Left colon (tissue), 2 donors: Measurements from ENCODE around the gene OR14K1. TPM values are rescaled to one million over a fixed set of nuclear protein-coding genes. Genes with fewer than 3 reads are reported as not detected.
"Not testable (repeated sequence)": the region's sequence is repeated elsewhere in the genome, so short reads cannot be mapped to it uniquely, and the experiment has no call there.

Experiments
- ATAC-seq: fragments of 200-7000 bp; cut with Tn5 transposase; one replicate; pipeline ENCODE4 v1.9.1; 2020; ENCODE audit warnings: mild to moderate bottlenecking, moderate library complexity
- DNase-seq, 2 donors: peaks; one replicate each; pipeline ENCODE4 v3.0.0-alpha.2; 2020
- intact Hi-C, 2 donors: fragments of 100-400 bp; cut with DNase I in 1 of 2; cut with micrococcal nuclease in 1 of 2; formaldehyde crosslinking; loops; one replicate each; pipeline versions ENCODE4 v1.11.2 to v1.14.0; 2022; cut with DNase I, micrococcal nuclease
- long read RNA-seq: library from polyadenylated mRNA; unstranded; transcript quantifications from one replicate; pipeline ENCODE4 v2.0.0, GENCODE V29; 2021
- total RNA-seq, 2 donors: library from RNA; stranded (reverse); fragmentation: NEBNext Ultra II Directional; extraction: Animal tissue kit (Norgen Biotek cat#: 25700); gene quantifications; one replicate each; pipeline ENCODE4 v1.2.1, GENCODE V29; 2021
- donor health status: DM: no; HTN: no; CAD: no.
- donor health status: DM: yes; HTN: yes; CAD: no.

Gene OR14K1
- under 1 TPM in 1 of 2 donors, not detected in 1; 0.61 TPM for total RNA-seq
- long read RNA-seq = 0 reads

DNA sequence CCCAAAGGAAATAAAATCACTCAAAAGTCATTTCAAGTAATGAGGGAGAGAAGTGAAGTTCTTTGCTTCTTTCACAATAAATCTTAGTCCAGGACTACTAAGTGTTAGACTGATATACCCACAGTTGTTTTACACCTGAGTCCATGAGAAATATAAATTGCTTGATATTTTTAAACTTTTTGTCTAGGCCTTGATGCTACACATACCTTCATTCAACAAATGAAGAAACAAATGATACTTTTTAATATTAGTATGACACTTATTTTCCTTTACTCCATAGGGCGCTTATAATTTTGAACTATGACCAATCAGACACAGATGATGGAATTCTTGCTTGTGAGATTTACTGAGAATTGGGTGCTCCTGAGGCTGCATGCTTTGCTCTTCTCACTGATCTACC is at the start of gene OR14K1:
TSS of gene OR14K1 (plus strand) at position 301 of the 400 bp plus-strand sequence. CDS start at position 301, 0 bp downstream.
- ATAC-seq (no peak), DNase-seq (no peak)
- intact Hi-C loops = no loop called here

- intact Hi-C loops = no loop called here
- ATAC-seq = no peak
- no peak for DNase-seq
Observed at GRCh38 chr1:247701338-247701737, 37.1 kb upstream of the OR14K1 start.

GRCh38 chr1:247710681-247711080 is 27.7 kb upstream of the OR14K1 start:
- ATAC-seq, DNase-seq, intact Hi-C loops: not testable (repeated sequence)

- ATAC-seq = no peak
Observed at GRCh38 chr1:247713753-247714152, 24.7 kb upstream of the OR14K1 start.

DNA sequence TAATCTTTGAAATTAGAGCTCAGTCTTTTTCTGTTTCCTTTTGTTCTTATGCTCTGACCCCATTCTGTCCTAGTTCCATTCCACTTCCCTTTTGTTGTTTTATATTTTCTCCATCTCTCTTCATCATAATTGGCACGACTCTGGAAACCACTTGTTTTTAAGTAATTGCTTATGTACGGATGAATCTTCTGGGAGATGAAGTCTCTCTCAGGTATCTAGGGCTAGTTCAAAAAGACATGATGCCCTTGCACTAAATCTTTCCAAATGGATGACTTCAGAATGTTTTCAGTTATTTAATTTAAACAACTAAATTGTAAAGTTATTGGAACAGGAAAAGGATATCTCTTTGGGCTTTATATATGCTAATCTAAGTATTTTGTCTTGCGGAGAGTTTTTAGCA is 21.9 kb upstream of the OR14K1 start, which contains the start of gene OR6F1:
TSS of gene OR6F1 (minus strand) at position 101 of the 400 bp plus-strand sequence. CDS start 3,891 bp downstream, outside the sequence.
- DNase-seq = no peak
- ATAC-seq = no peak
- intact Hi-C loops = no loop called here

More at GRCh38 chr1:247713753-247714152, 24.7 kb upstream of the OR14K1 start:
- intact Hi-C loops = no loop called here
- no peak for DNase-seq

DNA sequence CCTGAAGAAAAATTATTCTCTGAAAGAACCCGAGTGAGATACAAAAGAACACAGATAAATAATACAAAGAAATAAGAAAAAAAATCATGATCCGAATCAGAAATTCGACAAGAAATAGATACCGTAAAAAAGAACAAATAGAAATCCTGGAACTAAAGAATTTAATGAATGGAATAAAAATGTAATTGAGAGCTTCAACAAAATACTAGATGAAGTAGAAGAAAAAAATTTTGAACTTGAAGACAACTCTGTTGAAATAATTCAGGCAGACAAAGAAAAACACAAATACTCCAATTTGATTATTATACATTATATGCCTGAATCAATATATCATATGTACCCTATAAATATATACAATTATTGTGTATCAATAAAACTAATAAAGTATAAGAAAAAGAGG is 17.2 kb upstream of the OR14K1 start:
- DNase-seq (no peak), ATAC-seq (no peak)
- intact Hi-C loops = no loop called here

GRCh38 chr1:247740721-247741120 is 2.3 kb downstream of the OR14K1 start:
- intact Hi-C loops = no loop called here
- DNase-seq (no peak), ATAC-seq (no peak)

GRCh38 chr1:247741756-247742155 is 3.3 kb downstream of the OR14K1 start:
- ATAC-seq (no peak), DNase-seq (no peak)
- intact Hi-C loops = no loop called here

DNA sequence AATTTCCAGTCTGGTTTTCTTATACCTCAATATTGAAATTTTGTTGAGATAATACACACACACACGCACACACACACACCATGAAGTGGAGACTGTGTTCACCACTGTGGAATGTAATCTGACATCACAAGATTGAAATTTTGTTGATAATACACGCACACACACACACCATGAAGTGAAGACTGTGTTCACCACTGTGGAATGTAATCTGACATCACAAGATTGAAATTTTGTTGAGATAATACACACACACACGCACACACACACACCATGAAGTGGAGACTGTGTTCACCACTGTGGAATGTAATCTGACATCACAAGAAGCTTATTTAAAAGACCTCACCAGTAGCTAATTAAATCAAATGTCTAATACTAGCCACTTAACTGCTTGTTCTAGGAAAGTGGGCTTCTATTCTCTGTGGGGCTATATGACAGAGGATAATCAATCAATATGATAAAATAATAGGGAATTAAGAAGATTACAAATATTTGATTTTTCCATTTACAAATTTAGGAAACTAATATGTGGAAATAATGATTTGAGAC is 3.9 kb downstream of the OR14K1 start:
- intact Hi-C loops, ATAC-seq, DNase-seq: not testable (repeated sequence)

DNA sequence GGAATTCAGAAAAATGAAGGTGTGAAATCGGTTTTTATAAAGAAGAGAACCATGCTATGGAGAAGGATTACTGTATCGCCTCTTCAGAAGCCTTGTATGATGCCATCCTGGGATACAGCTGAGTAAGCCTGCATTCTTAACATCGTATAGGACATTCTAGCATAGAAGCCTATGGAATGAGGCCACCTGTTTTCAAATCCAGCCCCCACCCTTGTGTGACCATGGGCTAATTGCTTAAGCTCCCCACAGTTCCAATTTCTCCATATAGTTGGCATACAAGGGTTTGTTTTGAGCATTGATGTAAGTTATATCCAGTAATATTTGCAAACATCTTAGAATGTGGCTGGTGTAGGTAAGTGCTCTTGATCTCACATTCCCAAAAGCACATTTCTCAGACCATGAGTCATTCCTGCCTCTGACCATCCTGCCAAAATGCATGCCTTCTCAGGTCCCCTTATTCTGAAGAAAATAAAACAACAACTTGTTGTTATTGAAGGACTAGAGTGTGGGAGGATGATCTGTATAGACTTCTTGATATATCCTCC is 8.0 kb downstream of the OR14K1 start:
- intact Hi-C loops = no loop called here
- DNase-seq (no peak), ATAC-seq (no peak)

DNA sequence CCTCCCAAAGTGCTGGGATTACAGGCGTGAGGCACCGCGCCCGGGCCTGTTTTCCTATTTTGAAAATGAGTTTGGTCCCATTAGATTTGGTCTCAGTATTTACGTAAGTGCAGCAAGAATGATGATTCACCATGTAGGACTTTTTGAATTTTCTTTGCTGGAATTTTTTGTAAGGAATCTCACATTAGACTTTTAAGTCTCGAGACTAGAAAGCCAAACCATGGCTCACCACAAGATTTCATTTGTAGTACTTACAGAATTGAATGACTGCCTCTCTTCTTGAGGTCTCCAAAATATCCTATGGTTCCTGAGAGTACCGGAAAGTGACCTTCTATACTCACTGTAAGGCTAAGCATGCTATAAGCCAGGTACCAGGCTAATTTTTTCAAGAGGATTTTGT is 9.2 kb downstream of the OR14K1 start:
- DNase-seq (no peak), ATAC-seq (no peak)
- intact Hi-C loops = no loop called here

DNA sequence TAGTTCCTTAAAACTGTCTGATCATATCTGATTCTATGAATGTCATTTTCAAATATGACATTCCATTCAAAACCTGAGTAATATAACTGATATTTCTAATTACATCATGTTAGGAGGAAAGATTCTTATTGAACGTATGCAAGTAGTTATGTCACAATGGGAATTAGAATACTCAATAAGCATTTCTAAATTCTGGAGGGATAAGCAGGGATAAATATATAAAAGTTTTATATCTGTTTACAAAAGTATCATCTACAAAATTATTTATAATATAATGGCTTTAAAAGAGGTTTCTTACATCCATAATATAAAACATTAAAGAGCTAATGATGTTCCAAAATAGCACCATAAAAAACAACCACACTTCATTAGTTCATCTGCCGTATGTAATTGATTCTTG is 9.6 kb downstream of the OR14K1 start, which contains the start of gene OR14A2:
TSS of gene OR14A2 (minus strand) at position 101 of the 400 bp plus-strand sequence.
- DNase-seq (no peak), ATAC-seq (no peak)
- intact Hi-C loops = no loop called here

- no peak for DNase-seq
- no peak for ATAC-seq
- intact Hi-C loops = no loop called here
Observed at GRCh38 chr1:247749870-247750269, 11.5 kb downstream of the OR14K1 start.

GRCh38 chr1:247754311-247754710 is 15.9 kb downstream of the OR14K1 start:
- intact Hi-C loops, ATAC-seq, DNase-seq: not testable (repeated sequence)

DNA sequence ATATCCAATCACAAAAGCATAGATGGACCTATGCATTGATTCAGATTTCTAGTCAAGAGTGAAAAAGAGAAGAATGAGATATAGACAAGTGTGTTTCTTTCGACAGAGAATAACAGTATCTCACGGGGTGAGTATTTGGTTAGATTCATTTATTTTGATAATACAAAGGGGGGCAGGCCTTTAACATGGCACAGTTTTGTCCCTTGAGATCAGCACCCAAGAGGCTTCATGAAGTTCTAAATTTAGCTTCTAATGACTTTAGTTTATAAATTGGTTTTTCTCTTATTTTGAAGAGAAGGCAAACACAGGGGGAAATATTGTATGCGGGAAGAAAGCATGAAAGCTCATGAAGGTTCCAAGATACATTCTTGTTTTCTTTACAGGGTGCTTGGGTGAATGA is 22.0 kb downstream of the OR14K1 start, which contains the start of gene OR1C1:
TSS of gene OR1C1 (minus strand) at position 101 of the 400 bp plus-strand sequence. CDS start 2,150 bp downstream, outside the sequence.
- no peak for DNase-seq
- no peak for ATAC-seq
- intact Hi-C loops = no loop called here

DNA sequence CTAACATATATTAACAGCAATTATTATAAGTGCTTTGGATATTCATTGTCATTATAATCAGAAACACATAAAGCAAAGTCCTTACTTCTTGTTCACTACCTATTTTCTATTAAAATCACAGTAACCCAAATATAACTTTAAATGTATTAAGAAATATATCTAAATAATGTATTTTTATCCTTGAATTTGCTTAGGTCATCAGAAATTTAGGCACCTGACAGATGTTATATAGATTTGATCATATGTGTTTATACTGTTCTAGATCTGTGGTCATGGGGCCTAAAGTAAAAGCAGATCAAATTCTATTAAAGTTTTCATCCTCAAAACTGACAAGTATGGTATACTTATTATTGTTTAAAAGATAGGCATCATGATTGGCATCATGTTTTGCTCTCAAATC is 31.2 kb downstream of the OR14K1 start:
- ATAC-seq = no peak
- no peak for DNase-seq
- intact Hi-C loops = no loop called here

Other genes starting within 250 kb of the OR14K1 start
- not detected for gene OR2C3, start 202.2 kb upstream of the OR14K1 start, total RNA-seq
- under 1 TPM; 0.18 to 0.67 TPM for gene GCSAML, start 189.5 kb upstream of the OR14K1 start, total RNA-seq
- not detected for gene OR2G2, start 150.3 kb upstream of the OR14K1 start, total RNA-seq
- not detected for gene OR2G3, start 133.0 kb upstream of the OR14K1 start, total RNA-seq
- not detected for gene OR13G1, start 58.9 kb upstream of the OR14K1 start, total RNA-seq
- gene OR6F1, start 22.0 kb upstream of the OR14K1 start, total RNA-seq = not detected
- gene OR14A2, start 9.5 kb downstream of the OR14K1 start, total RNA-seq = not detected
- gene OR1C1, start 21.9 kb downstream of the OR14K1 start, total RNA-seq = not detected
- gene OR14A16, start 85.5 kb downstream of the OR14K1 start, total RNA-seq = not detected
- gene OR11L1, start 103.3 kb downstream of the OR14K1 start, total RNA-seq = not detected
- gene TRIM58, start 118.6 kb downstream of the OR14K1 start, total RNA-seq = 1 to 10 TPM; 3.9 to 4.2 TPM
- gene OR2W3, start 157.0 kb downstream of the OR14K1 start, total RNA-seq = 1 to 10 TPM; 1.0 to 1.1 TPM
- gene OR2T8, start 181.6 kb downstream of the OR14K1 start, total RNA-seq = under 1 TPM in 1 of 2 donors, not detected in 1; 0.27 TPM
- not detected for gene OR2AJ1, start 186.3 kb downstream of the OR14K1 start, total RNA-seq
- gene OR2L8, start 210.2 kb downstream of the OR14K1 start, total RNA-seq = not detected
- not detected for gene OR2AK2, start 226.6 kb downstream of the OR14K1 start, total RNA-seq